Left lung (tissue), 10 donors: Measurements from ENCODE around the gene TSHZ2. TPM values are rescaled to one million over a fixed set of nuclear protein-coding genes. Genes with fewer than 3 reads are reported as not detected.

Experiments
- ATAC-seq: fragments of 200-7000 bp; cut with Tn5 transposase; one replicate; pipeline ENCODE4 v1.9.1; 2020; ENCODE audit warnings: moderate library complexity
- DNase-seq, 4 donors: peaks; one replicate each; pipeline ENCODE4 v3.0.0-alpha.2; 2013 to 2020
- H3K27ac ChIP-seq, 2 donors: fragments of 200-600 bp; sonication (generic) in 1 of 2; one replicate each; pipeline versions ENCODE4 v1.5.0 to v1.8.0; 2020 to 2021
- H3K27me3 ChIP-seq, 2 donors: fragments of 200-600 bp; sonication (generic) in 1 of 2; one replicate each; pipeline versions ENCODE4 v1.5.0 to v1.8.0; 2020 to 2021
- H3K36me3 ChIP-seq, 2 donors: fragments of 200-600 bp; sonication (generic) in 1 of 2; one replicate each; pipeline versions ENCODE4 v1.5.0 to v1.8.0; 2020 to 2021
- H3K4me1 ChIP-seq, 2 donors: fragments of 200-600 bp; one replicate each; pipeline ENCODE4 v1.8.0; 2021
- H3K4me3 ChIP-seq, 2 donors: fragments of 200-600 bp; sonication (generic) in 1 of 2; one replicate each; pipeline versions ENCODE4 v1.5.0 to v1.8.0; 2020 to 2021; ENCODE audit warnings: mild to moderate bottlenecking in 1 of 2
- H3K9me3 ChIP-seq, 2 donors: fragments of 200-600 bp; sonication (generic) in 1 of 2; one replicate each; pipeline versions ENCODE4 v1.5.0 to v1.8.0; 2020 to 2021
- CTCF ChIP-seq, 2 donors: fragments of 200-600 bp; sonication (generic) in 1 of 2; IDR thresholded peaks; one replicate each; pipeline versions ENCODE4 v1.5.0 to v1.8.0; 2021; ENCODE audit warnings: antibody characterized with exemption in 2 of 2
- intact Hi-C, 2 donors: fragments of 100-400 bp; cut with DNase I; formaldehyde crosslinking; loops; one replicate each; pipeline versions ENCODE4 v1.11.2 to v1.14.2; 2022
- polyA plus RNA-seq, 6 donors: library from polyadenylated mRNA; unstranded; fragments of 120-200 nt; gene quantifications; one replicate each; pipeline ENCODE4 v1.2.1, GENCODE V29; 2013; ENCODE audit not compliant: insufficient read length in 6 of 6
- total RNA-seq, 2 donors: library from RNA; stranded (reverse); fragmentation: NEBNext Ultra II Directional; extraction: Animal tissue kit (Norgen Biotek cat#: 25700); gene quantifications; one replicate each; pipeline ENCODE4 v1.2.1, GENCODE V29; 2021
- donor health status: DM: no; HTN: yes; CAD: no.
- donor health status: DM: no; HTN: no; CAD: no.

Gene TSHZ2
- total and polyA plus RNA-seq, 8 donors, result 7.6 to 20.7 (median 13.9) TPM

DNA sequence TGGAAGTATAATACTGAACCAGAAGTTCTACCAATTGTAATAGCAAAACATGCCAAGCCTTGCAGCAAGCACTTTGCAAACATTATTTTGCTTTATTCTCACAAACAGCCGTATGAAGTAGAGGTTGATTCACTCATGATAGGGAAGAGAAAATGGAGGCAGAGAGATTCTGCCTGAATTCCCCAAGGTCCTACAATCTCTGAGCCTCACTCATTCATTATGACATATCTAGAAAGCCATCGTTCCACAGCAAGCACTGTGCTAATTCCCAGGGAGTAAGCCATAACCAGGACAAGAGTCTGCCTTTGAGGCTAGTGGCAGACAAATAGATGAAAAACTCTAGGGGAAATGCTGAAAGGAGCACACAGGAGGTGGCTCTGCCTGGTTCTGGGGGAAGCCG lies 288.0 kb downstream of the TSHZ2 start:
- ATAC-seq (no peak), DNase-seq (no peak)
- H3K4me1 ChIP-seq, result no peaks in the 10 kb centered on the region
- H3K36me3 ChIP-seq, result no peaks in the 10 kb centered on the region
- no peak overlapping the region for H3K27ac ChIP-seq
- intact Hi-C loops, result no loop called here
- H3K9me3 ChIP-seq, result no peaks in the 10 kb centered on the region
- H3K4me3 ChIP-seq, result no peak overlapping the region
- no peak for TF ChIP-seq CTCF (IDR thresholded peaks at IDR 0.05)
- peaks cover 0 to 10% of the 10 kb centered on the region in 2 donors for H3K27me3 ChIP-seq

DNA sequence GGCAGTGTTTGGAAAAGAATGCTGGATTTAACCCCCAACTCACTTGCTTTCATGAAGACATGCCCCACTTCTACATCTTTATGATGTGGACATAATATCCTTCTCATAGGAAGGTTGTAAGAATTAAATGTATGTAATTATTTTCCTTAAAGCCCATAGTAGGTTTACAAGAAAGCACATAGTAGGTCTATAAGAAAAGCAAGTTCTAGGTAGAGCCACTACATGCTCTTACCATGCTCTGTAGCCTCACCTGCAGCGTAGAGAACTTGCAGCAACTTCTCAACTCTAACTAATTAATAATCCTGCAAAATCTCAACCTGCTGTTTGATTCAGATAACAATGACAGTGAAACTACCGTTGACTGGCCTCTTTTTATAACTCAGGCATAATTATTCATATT lies 288.4 kb downstream of the TSHZ2 start:
- Histone ChIP-seq H3K27me3 (peaks cover 0 to 10% of the 10 kb centered on the region in 2 donors), H3K9me3 (no peaks in the 10 kb centered on the region), H3K4me1 (no peaks in the 10 kb centered on the region), H3K27ac (no peak overlapping the region), H3K4me3 (no peak overlapping the region), H3K36me3 (no peaks in the 10 kb centered on the region)
- TF ChIP-seq CTCF (IDR thresholded peaks at IDR 0.05), result no peak
- intact Hi-C loops, result no loop called here
- DNase-seq (no peak), ATAC-seq (no peak)

- no peak for TF ChIP-seq CTCF (IDR thresholded peaks at IDR 0.05)
- H3K4me1 ChIP-seq, result no peaks in the 10 kb centered on the region
- no peaks in the 10 kb centered on the region for H3K36me3 ChIP-seq
- intact Hi-C loops, result no loop called here
- DNase-seq (no peak), ATAC-seq (no peak)
- H3K27ac ChIP-seq, result no peak overlapping the region
- H3K27me3 ChIP-seq, result peaks cover 0 to 10% of the 10 kb centered on the region in 2 donors
- H3K9me3 ChIP-seq, result no peaks in the 10 kb centered on the region
- H3K4me3 ChIP-seq, result no peak overlapping the region
Measured at GRCh38 chr20:53262365-53262764, 290.2 kb downstream of the TSHZ2 start.

DNA sequence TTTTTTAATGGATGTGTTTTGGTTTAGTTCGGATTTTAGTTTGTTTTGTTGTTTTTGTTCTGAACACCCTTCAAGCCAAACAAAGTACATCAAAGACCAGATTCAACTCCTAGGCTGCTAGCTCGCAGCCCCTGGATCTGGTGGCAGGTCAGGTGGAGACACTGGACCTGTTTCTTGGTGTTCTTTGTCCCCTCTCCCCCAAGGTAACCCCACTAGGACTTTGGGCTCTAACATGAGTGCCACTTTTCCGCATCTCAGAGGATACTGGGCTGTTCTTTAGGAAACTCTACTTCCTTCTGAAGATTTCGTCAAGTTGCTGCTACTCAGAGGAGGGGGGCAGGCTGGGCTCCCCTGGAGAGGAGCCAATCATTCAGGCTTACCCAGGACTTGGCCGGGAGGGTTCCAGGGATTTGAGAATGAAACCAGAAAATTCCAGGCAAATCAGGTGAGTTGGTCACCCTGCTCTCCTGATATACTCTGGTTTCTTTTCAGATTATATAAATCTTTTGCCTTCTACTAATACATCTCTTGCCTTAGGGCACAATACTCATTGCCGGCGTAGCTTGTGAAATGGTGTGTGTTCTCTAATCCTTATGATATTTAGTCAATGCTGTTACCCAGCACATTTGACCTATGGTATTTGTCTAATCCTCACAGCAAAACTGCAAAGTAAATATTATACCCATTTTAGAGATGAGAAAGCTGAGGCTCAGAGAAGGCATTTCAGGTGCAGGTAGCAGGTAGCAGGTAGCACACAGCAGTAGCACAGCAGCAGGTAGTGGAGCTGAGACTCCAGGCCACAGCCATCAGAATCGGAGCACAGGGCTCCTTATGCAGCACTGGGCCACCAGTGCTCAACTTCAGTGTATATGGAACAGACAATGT lies 291.6 kb downstream of the TSHZ2 start:
- Histone ChIP-seq H3K4me1 (no peaks in the 10 kb centered on the region), H3K4me3 (no peak overlapping the region), H3K27ac (no peak overlapping the region), H3K27me3 (peaks cover 0 to 10% of the 10 kb centered on the region in 2 donors), H3K9me3 (no peaks in the 10 kb centered on the region), H3K36me3 (no peaks in the 10 kb centered on the region)
- ATAC-seq, result no peak
- intact Hi-C loops, result no loop called here
- no peak for DNase-seq
- no peak for TF ChIP-seq CTCF (IDR thresholded peaks at IDR 0.05)

DNA sequence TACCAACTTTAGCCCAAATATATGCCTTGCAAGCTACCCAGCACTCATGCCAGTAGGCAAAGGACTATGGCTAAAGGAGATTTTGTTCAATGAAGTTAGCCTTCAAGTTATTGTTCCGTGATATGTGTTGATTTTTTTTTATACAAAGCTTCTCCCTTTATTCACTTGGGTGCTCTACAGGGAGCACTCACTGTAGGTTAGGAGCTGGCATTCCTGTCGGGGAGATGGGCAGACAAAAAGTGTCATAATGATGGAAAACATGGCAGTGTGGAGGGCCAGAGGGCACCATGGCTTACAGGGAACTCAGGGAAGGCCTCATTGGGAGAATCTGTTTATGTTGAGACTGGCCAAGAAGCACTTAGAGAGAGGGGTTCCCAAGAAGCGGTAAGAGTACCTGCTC lies 292.4 kb downstream of the TSHZ2 start:
- no peak for TF ChIP-seq CTCF (IDR thresholded peaks at IDR 0.05)
- H3K9me3 ChIP-seq, result no peaks in the 10 kb centered on the region
- ATAC-seq (no peak), DNase-seq (no peak)
- H3K4me3 ChIP-seq, result no peak overlapping the region
- intact Hi-C loops, result no loop called here
- no peak overlapping the region for H3K27ac ChIP-seq
- H3K27me3 ChIP-seq, result peaks cover 0 to 10% of the 10 kb centered on the region in 2 donors
- no peaks in the 10 kb centered on the region for H3K36me3 ChIP-seq
- H3K4me1 ChIP-seq, result no peaks in the 10 kb centered on the region
